ENCODE data around the gene CACNA1B. TPM values are rescaled to one million over a fixed set of nuclear protein-coding genes. Genes with fewer than 3 reads are reported as not detected.

The CACNA1B gene
- total RNA-seq, 1 experiment from 2014 or later = not detected

DNA sequence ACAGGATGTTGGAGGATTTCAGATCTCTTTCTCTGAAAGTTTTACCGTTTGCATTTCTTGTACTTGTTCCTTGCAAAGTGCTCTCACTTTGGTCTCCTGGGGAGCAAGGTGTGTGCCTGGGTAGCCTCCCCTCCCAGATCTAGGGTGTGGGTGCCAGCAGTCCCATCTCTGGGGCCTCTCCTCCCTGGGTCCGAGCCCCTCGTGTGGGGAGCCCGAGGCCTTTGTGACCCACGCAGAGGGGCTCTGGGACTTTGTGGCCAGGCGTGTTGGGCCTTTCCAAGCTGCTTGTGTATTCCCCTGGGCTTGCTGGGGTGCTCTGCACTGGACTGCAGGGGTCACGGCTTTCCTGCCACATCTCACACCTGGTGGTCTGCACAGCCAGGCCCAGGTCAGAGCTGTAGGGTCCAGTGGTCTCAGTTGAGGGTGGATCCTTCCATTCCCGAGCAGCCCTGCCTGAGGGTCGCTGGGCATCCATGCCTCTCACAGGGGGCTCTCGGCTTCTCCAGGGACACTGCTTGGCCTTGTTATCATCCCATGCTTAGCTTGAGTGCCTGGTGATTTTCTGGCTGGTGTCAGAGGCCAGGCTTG lies 96.3 kb downstream of the CACNA1B start:
- Histone ChIP-seq H3K27me3 (ENCODE audit: low read length) (no peaks in the 10 kb centered on the region), H3K4me3 (ENCODE audit: low read length) (no peak overlapping the region), H3K9me3 (ENCODE audit: low read length) (no peaks in the 10 kb centered on the region), H3K9me2 (replicated peaks; ENCODE audit: insufficient read depth, low read length) (no peaks in the 10 kb centered on the region), H3K4me2 (ENCODE audit: low read depth, low read length, poor library complexity, severe bottlenecking) (no peak overlapping the region), H3K27ac (ENCODE audit: low read length) (no peak overlapping the region), H3K4me1 (ENCODE audit: low read length) (no peaks in the 10 kb centered on the region), H2AFZ (ENCODE audit: low read length) (no peak overlapping the region), H3K79me2 (ENCODE audit: low read length) (no peaks in the 10 kb centered on the region), H4K20me1 (ENCODE audit: insufficient read depth, low read depth, low read length) (no peaks in the 10 kb centered on the region), H3K9ac (ENCODE audit: low read length) (no peak overlapping the region), H3K36me3 (ENCODE audit: insufficient read depth, low read length) (no peaks in the 10 kb centered on the region)
- DNase-seq = no peak

DNA sequence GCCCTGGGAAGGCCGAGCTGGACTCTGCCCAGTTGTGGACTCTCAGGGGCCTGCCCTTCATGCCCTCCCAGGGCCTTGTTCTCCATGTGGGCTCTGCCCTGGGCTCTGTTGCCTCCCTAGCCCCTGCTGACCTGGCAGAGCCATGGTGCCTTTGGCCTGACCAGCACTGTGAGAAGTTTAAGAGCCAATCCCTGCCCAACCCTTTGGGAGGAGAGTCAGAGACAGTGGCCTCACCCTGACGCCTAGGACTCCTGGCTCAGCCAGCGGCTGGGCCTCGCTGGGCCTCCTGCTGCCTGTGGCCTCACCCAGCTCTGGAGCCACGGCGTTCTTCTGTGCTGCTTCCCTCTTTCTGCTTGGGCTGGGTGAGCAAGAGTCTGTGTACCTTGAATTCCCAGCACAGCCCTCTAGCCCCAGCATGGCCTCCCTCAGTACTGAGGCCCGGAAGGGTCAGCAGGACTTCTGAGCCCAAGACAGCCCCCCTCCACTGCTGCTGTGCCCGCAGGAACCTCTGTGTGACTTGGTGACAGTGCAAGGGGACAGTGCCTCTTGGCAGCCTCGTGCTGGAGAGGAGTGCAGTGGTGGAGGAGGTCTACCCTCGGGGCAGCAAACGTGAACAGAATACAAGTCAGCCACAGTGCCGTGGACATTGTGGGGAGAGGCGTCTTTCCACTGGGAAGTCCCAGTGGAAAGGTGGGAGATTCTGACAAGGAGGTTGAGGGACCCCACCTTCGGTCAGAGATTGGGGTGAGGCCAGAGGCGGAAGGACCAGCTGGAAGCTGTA lies 97.4 kb downstream of the CACNA1B start:
- H3K4me2 ChIP-seq (ENCODE audit: low read depth, low read length, poor library complexity, severe bottlenecking) = no peak overlapping the region
- H3K9ac ChIP-seq (ENCODE audit: low read length) = no peak overlapping the region
- no peaks in the 10 kb centered on the region for H3K36me3 ChIP-seq (ENCODE audit: insufficient read depth, low read length)
- H3K27ac ChIP-seq (ENCODE audit: low read length) = no peak overlapping the region
- H3K4me3 ChIP-seq (ENCODE audit: low read length) = no peak overlapping the region
- H3K27me3 ChIP-seq (ENCODE audit: low read length) = no peaks in the 10 kb centered on the region
- no peaks in the 10 kb centered on the region for H3K4me1 ChIP-seq (ENCODE audit: low read length)
- H2AFZ ChIP-seq (ENCODE audit: low read length) = no peak overlapping the region
- no peaks in the 10 kb centered on the region for H3K79me2 ChIP-seq (ENCODE audit: low read length)
- H3K9me3 ChIP-seq (ENCODE audit: low read length) = no peaks in the 10 kb centered on the region
- no peaks in the 10 kb centered on the region for H3K9me2 ChIP-seq (replicated peaks; ENCODE audit: insufficient read depth, low read length)
- no peaks in the 10 kb centered on the region for H4K20me1 ChIP-seq (ENCODE audit: insufficient read depth, low read depth, low read length)
- no peak for DNase-seq

DNA sequence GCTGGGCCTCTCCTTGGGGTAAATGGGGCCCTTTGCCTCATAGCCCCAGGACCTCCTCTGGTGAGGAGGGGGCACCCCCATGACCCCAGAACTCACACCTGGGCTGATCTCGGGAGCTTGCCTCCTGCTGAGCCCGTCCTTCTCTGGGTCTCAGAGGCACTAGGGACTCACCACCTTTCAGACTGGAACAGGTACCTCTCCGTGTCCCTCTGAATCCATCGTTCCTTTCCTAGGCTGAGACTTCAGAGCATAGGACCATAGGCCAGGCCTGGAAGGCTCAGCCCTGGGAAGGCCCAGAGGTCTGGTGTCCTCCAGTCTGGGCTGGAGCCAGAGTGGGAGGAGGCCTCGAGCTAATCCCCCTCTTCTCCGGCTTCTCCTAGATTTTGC lies 97.9 kb downstream of the CACNA1B start:
- Histone ChIP-seq H3K27ac (ENCODE audit: low read length) (no peak overlapping the region), H3K79me2 (ENCODE audit: low read length) (no peaks in the 10 kb centered on the region), H3K4me1 (ENCODE audit: low read length) (no peaks in the 10 kb centered on the region), H3K27me3 (ENCODE audit: low read length) (no peaks in the 10 kb centered on the region), H3K9me2 (replicated peaks; ENCODE audit: insufficient read depth, low read length) (no peaks in the 10 kb centered on the region), H3K4me2 (ENCODE audit: low read depth, low read length, poor library complexity, severe bottlenecking) (no peak overlapping the region), H3K36me3 (ENCODE audit: insufficient read depth, low read length) (no peaks in the 10 kb centered on the region), H3K9ac (ENCODE audit: low read length) (no peak overlapping the region), H3K9me3 (ENCODE audit: low read length) (no peaks in the 10 kb centered on the region), H3K4me3 (ENCODE audit: low read length) (no peak overlapping the region), H4K20me1 (ENCODE audit: insufficient read depth, low read depth, low read length) (no peaks in the 10 kb centered on the region), H2AFZ (ENCODE audit: low read length) (no peak overlapping the region)
- no peak for DNase-seq

DNA sequence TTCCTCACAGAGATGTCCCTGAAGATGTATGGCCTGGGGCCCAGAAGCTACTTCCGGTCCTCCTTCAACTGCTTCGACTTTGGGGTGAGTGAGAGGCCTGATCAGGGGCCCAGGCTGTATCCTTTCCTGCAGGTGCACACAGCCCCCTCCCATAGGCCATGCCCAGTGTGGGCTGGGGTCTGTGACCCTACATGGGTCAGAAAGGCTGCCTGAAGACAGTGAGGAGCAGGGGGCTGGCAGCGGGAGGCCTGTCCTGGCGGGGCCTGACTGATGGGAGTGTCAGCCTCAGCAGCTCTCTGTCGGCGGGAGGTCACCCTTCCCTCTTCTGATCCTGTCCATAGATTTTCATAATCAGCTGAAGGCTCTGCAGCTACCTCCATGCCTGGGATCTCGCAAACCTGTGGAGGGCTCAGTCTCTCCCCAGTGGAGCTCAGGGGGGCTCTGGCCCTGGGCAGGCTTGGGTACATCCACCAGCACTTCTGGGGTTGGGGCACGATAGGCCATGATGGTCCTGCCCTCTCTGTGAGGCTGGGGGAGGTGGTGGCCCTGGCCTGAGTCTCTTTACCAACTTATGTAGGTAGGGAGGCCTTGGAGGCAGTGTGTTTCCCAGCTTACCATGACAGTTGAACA lies 98.5 kb downstream of the CACNA1B start:
- H3K27ac ChIP-seq (ENCODE audit: low read length) = no peak overlapping the region
- H3K79me2 ChIP-seq (ENCODE audit: low read length) = no peaks in the 10 kb centered on the region
- H3K9ac ChIP-seq (ENCODE audit: low read length) = no peak overlapping the region
- H3K4me2 ChIP-seq (ENCODE audit: low read depth, low read length, poor library complexity, severe bottlenecking) = no peak overlapping the region
- H3K9me3 ChIP-seq (ENCODE audit: low read length) = no peaks in the 10 kb centered on the region
- no peaks in the 10 kb centered on the region for H3K27me3 ChIP-seq (ENCODE audit: low read length)
- no peaks in the 10 kb centered on the region for H3K36me3 ChIP-seq (ENCODE audit: insufficient read depth, low read length)
- no peaks in the 10 kb centered on the region for H4K20me1 ChIP-seq (ENCODE audit: insufficient read depth, low read depth, low read length)
- H3K4me1 ChIP-seq (ENCODE audit: low read length) = no peaks in the 10 kb centered on the region
- no peaks in the 10 kb centered on the region for H3K9me2 ChIP-seq (replicated peaks; ENCODE audit: insufficient read depth, low read length)
- H2AFZ ChIP-seq (ENCODE audit: low read length) = no peak overlapping the region
- no peak for DNase-seq
- no peak overlapping the region for H3K4me3 ChIP-seq (ENCODE audit: low read length)

DNA sequence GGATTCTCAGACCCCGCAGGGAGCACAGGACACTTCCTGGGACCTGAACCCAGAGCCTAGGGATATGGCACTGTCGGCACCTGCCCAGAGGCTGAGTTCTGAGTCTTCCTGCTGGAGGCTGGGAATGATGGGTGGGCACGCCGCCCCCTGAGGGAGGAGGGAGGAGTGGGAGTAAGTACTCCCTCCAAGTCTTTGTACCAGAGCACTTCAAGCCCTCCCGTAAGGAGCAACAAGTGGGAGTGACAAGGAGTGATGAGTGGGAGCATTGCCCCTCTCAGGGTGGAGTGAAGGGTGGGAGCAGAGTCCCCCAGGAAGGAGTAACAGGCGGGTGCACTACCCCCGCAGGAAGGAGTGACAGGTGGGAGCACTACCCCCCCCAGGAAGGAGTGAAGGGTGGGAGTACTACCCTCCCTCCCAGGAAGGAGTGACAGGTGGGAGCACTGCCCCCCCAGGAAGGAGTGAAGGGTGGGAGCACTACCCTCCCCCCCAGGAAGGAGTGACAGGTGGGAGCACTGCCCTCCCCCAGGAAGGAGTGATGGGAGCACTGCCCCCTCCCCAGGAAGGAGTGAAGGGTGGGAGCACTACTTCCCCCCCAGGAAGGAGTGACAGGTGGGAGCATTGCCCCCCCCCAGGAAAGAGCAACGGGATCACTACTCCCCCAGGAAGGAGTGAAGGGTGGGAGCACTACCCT lies 100.1 kb downstream of the CACNA1B start:
- no peak overlapping the region for H3K9ac ChIP-seq (ENCODE audit: low read length)
- H3K79me2 ChIP-seq (ENCODE audit: low read length) = no peaks in the 10 kb centered on the region
- DNase-seq = no peak
- H3K27me3 ChIP-seq (ENCODE audit: low read length) = no peaks in the 10 kb centered on the region
- H3K4me2 ChIP-seq (ENCODE audit: low read depth, low read length, poor library complexity, severe bottlenecking) = no peak overlapping the region
- no peaks in the 10 kb centered on the region for H3K9me2 ChIP-seq (replicated peaks; ENCODE audit: insufficient read depth, low read length)
- H3K4me1 ChIP-seq (ENCODE audit: low read length) = no peaks in the 10 kb centered on the region
- H3K27ac ChIP-seq (ENCODE audit: low read length) = no peak overlapping the region
- no peaks in the 10 kb centered on the region for H3K36me3 ChIP-seq (ENCODE audit: insufficient read depth, low read length)
- H3K9me3 ChIP-seq (ENCODE audit: low read length) = no peaks in the 10 kb centered on the region
- no peak overlapping the region for H2AFZ ChIP-seq (ENCODE audit: low read length)
- no peaks in the 10 kb centered on the region for H4K20me1 ChIP-seq (ENCODE audit: insufficient read depth, low read depth, low read length)
- H3K4me3 ChIP-seq (ENCODE audit: low read length) = no peak overlapping the region

DNA sequence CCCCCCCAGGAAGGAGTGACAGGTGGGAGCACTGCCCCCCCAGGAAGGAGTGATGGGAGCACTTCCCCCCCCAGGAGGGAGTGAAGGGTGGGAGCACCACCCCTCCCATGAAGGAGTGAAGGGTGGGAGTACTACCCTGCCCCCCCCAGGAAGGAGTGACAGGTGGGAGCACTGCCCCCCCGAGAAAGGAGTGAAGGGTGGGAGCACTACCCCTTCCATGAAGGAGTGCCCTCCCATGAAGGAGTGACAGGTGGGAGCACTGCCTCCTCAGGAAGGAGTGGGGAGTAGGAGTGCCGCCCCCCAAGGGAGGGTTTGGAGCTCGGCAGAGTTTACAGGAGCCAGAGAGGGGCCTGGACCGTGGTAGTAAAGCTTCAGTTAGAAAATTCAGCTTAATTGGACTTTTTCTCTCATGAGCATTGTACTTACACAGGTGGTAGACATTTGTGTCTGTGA lies 100.7 kb downstream of the CACNA1B start:
- no peaks in the 10 kb centered on the region for H3K36me3 ChIP-seq (ENCODE audit: insufficient read depth, low read length)
- no peak overlapping the region for H3K9ac ChIP-seq (ENCODE audit: low read length)
- H3K79me2 ChIP-seq (ENCODE audit: low read length) = no peaks in the 10 kb centered on the region
- no peaks in the 10 kb centered on the region for H3K9me3 ChIP-seq (ENCODE audit: low read length)
- no peak overlapping the region for H3K4me3 ChIP-seq (ENCODE audit: low read length)
- no peak overlapping the region for H3K4me2 ChIP-seq (ENCODE audit: low read depth, low read length, poor library complexity, severe bottlenecking)
- H3K27me3 ChIP-seq (ENCODE audit: low read length) = no peaks in the 10 kb centered on the region
- no peak for DNase-seq
- no peak overlapping the region for H3K27ac ChIP-seq (ENCODE audit: low read length)
- no peaks in the 10 kb centered on the region for H4K20me1 ChIP-seq (ENCODE audit: insufficient read depth, low read depth, low read length)
- H3K9me2 ChIP-seq (replicated peaks; ENCODE audit: insufficient read depth, low read length) = no peaks in the 10 kb centered on the region
- H2AFZ ChIP-seq (ENCODE audit: low read length) = no peak overlapping the region
- H3K4me1 ChIP-seq (ENCODE audit: low read length) = no peaks in the 10 kb centered on the region

DNA sequence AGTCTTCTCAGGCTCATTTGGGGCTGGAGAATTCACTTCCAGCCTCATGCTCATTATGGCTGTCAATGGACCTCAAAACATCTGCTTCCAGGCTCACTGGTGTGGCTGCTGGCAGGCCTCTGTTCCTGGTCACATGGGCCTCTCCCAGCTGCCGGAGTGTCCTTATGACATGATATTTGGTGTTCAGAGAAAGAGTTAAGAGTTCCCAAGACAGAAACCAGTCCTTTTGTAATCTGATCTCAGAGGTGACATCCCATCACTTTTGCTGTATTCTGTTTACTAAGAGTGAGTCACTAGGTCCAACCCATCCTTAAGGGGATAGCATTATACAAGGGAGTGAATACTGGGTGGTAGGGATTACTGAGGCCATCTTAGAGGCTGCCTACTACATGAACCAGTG lies 104.6 kb downstream of the CACNA1B start:
- DNase-seq = no peak
- H3K27ac ChIP-seq (ENCODE audit: low read length) = no peak overlapping the region
- H3K4me3 ChIP-seq (ENCODE audit: low read length) = no peak overlapping the region
- no peaks in the 10 kb centered on the region for H4K20me1 ChIP-seq (ENCODE audit: insufficient read depth, low read depth, low read length)
- H3K4me1 ChIP-seq (ENCODE audit: low read length) = no peaks in the 10 kb centered on the region
- no peaks in the 10 kb centered on the region for H3K9me3 ChIP-seq (ENCODE audit: low read length)
- no peaks in the 10 kb centered on the region for H3K36me3 ChIP-seq (ENCODE audit: insufficient read depth, low read length)
- no peaks in the 10 kb centered on the region for H3K79me2 ChIP-seq (ENCODE audit: low read length)
- no peak overlapping the region for H2AFZ ChIP-seq (ENCODE audit: low read length)
- H3K9me2 ChIP-seq (replicated peaks; ENCODE audit: insufficient read depth, low read length) = no peaks in the 10 kb centered on the region
- H3K4me2 ChIP-seq (ENCODE audit: low read depth, low read length, poor library complexity, severe bottlenecking) = no peak overlapping the region
- no peak overlapping the region for H3K9ac ChIP-seq (ENCODE audit: low read length)
- H3K27me3 ChIP-seq (ENCODE audit: low read length) = no peaks in the 10 kb centered on the region

DNA sequence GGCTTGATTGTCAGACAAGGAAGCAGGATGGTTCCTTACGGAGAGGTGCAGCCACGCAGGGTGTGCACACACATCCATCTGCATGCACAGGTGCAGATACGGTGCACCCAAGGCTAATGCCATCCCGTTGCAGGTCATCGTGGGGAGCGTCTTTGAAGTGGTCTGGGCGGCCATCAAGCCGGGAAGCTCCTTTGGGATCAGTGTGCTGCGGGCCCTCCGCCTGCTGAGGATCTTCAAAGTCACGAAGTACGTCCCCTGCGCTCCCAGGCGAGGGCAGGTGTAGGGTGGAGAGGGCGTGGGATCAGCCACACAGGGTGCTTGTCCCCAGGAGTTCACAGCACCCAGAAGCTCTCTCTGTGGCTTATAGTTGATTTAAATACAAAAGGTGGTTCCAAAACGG lies 106.4 kb downstream of the CACNA1B start:
- no peak overlapping the region for H3K9ac ChIP-seq (ENCODE audit: low read length)
- no peaks in the 10 kb centered on the region for H3K79me2 ChIP-seq (ENCODE audit: low read length)
- H3K4me3 ChIP-seq (ENCODE audit: low read length) = no peak overlapping the region
- H2AFZ ChIP-seq (ENCODE audit: low read length) = no peak overlapping the region
- H3K36me3 ChIP-seq (ENCODE audit: insufficient read depth, low read length) = no peaks in the 10 kb centered on the region
- H4K20me1 ChIP-seq (ENCODE audit: insufficient read depth, low read depth, low read length) = no peaks in the 10 kb centered on the region
- no peaks in the 10 kb centered on the region for H3K9me3 ChIP-seq (ENCODE audit: low read length)
- no peaks in the 10 kb centered on the region for H3K27me3 ChIP-seq (ENCODE audit: low read length)
- no peaks in the 10 kb centered on the region for H3K4me1 ChIP-seq (ENCODE audit: low read length)
- H3K9me2 ChIP-seq (replicated peaks; ENCODE audit: insufficient read depth, low read length) = no peaks in the 10 kb centered on the region
- no peak for DNase-seq
- H3K4me2 ChIP-seq (ENCODE audit: low read depth, low read length, poor library complexity, severe bottlenecking) = no peak overlapping the region
- H3K27ac ChIP-seq (ENCODE audit: low read length) = no peak overlapping the region

All from Karpas-422 (cell line).